ENCODE results near the gene SLC17A7.
"Not testable (repeated sequence)": the region's sequence is repeated elsewhere in the genome, so short reads cannot be mapped to it uniquely, and the experiment has no call there.

SLC17A7 gene

DNA sequence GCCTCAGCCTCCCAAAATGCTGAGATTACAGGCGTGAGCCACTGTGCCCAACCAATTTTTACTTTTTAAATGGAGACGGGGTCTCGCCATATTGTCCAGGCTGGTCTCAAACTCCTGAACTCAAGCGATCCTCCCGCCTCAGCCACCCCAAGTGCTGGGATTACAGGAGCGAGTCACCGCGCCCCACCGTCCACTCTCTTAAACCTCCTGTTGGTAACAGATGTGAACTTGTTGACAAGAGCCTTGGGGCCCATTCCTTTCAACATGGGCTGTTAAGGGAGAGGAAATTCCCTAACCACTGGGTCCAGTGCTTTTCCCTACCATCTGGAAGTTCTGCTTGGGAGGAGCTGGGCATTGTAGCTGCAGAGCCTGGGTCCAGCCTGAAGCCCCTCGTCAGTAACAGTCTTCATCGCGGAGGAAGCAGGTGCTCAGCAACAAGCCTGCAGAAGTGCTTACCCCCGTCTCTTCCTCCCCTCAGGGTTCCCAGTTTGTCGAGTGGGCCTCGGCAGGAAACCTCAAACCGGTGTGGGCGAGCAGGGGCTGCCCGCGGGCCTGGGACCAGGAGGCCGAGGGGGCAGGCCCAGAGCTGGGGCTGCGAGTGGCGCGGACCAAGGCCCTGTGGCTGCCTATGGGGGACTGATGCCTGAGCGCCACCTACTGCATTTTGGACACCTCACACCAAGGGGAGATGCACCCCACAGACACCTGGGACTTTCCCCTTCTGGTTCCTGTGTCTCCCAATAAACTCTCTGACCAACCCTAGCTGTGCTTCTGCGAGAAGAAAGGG lies 28.7 kb upstream of the SLC17A7 start:
- DNase-seq, result peak; percentile 92

- peak; percentile 94 for DNase-seq
Measured at GRCh38 chr19:49468746-49469447, 27.6 kb upstream of the SLC17A7 start.

- DNase-seq, result no peak
Measured at GRCh38 chr19:49468199-49468598, 26.9 kb upstream of the SLC17A7 start.

DNA sequence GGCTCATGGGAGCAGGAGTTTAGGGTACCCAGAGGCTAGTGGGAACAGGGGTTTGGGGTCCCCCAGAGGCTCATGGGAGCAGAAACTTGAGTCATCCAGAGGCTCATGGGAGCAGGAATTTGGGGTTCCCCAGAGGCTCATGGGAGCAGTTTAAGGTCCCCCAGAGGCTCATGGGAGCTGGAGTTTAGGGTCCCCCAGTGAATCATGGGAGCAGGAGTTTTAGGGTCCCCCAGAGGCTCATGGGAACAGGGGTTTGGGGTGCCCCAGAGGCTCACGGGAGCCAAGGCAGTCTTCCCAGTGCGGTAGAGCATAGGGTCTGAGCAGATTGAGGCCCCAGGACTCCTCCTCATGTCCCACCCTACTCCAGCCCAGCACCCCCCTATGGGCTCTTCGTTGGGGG lies 24.0 kb upstream of the SLC17A7 start:
- no peak for DNase-seq

- no peak for DNase-seq
Measured at GRCh38 chr19:49463960-49464740, 22.8 kb upstream of the SLC17A7 start.

DNA sequence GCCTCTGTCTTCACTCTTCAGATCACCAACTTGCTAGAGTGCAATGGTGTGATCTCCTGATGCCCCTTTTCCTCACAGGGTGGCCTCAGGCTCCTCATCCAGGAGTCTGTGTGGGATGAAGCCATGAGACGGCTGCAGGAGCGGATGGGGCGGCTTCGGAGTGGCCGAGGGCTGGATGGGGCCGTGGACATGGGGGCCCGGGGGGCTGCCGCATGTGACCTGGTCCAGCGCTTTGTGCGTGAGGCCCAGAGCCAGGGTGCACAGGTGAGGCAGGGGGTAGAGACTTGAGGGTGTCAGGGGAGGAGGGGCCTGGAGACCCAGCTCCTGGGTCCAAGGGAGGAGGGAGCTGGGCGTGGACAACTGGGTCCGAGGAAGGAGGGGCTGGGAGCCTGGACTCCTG lies 21.2 kb upstream of the SLC17A7 start:
- no peak for DNase-seq

DNA sequence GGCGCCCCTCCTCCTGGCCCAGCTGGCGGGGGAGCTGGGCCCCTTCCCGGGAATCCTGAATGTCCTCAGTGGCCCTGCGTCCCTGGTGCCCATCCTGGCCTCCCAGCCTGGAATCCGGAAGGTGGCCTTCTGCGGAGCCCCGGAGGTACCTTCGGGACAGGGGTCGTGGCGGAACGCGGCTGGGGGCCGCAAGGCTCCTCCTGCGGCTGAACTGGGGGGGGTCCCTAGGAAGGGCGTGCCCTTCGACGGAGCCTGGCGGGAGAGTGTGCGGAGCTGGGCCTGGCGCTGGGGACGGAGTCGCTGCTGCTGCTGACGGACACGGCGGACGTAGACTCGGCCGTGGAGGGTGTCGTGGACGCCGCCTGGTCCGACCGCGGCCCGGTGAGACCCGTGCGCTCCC lies 20.3 kb upstream of the SLC17A7 start:
- no peak for DNase-seq

DNA sequence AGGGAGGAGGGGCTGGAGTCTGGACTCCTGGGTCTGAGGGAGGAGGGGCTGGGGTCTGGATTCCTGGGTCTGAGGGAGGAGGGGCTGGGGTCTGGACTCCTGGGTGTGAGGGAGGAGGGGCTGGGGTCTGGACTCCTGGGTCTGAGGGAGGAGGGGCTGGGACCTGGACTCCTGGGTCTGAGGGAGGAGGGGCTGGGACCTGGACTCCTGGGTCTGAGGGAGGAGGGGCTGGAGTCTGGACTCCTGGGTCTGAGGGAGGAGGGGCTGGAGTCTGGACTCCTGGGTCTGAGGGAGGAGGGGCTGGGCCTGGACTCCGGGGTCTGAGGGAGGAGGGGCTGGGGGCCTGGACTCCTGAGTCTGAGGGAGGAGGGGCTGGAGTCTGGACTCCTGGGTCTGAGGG lies 19.8 kb upstream of the SLC17A7 start:
- DNase-seq, result not testable (repeated sequence)

- no peak for DNase-seq
Measured at GRCh38 chr19:49459388-49459787, 18.1 kb upstream of the SLC17A7 start.

- no peak for DNase-seq
Measured at GRCh38 chr19:49458567-49458903, 17.2 kb upstream of the SLC17A7 start.

DNA sequence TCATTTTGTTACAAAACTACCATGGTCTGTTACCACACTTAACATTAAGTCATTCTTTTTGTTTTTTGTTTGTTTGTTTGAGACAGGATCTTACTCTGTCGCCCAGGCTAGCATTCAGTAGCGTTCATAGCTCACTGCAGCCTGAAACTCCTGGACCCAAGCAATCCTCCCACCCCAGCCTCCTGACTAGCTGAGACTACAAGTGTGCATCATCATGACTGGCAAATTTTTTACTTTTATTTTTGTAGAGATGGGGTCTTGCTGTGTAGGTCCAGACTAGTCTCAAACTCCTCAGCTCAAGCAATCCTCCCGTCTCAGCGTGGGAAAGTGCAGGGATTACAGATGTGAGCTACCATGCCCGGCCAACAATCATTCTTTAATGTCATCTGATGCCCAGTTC lies 15.0 kb upstream of the SLC17A7 start:
- no peak for DNase-seq

GRCh38 chr19:49455773-49456172 lies 14.4 kb upstream of the SLC17A7 start:
- no peak for DNase-seq

GRCh38 chr19:49453757-49454240 lies 12.5 kb upstream of the SLC17A7 start:
- no peak for DNase-seq

GRCh38 chr19:49453013-49453756 lies 11.9 kb upstream of the SLC17A7 start, which contains the start of gene ALDH16A1:
Gene ALDH16A1, plus strand, starts transcription at chr19:49453225. Its CDS starts 107 bp downstream, at chr19:49453332.
- DNase-seq, result peak; percentile 98

GRCh38 chr19:49451430-49452181 lies 10.3 kb upstream of the SLC17A7 start, which contains the start of gene PIH1D1:
Gene PIH1D1, minus strand, starts transcription at chr19:49451814. Its CDS starts 240 bp downstream, at chr19:49451574.
- DNase-seq, result peak; percentile 99

- DNase-seq, result no peak
Measured at GRCh38 chr19:49450405-49450804, 9.1 kb upstream of the SLC17A7 start.

- no peak for DNase-seq
Measured at GRCh38 chr19:49448432-49448786, 7.1 kb upstream of the SLC17A7 start.

- peak; percentile 45 for DNase-seq
Measured at GRCh38 chr19:49447485-49448431, 6.4 kb upstream of the SLC17A7 start.

DNA sequence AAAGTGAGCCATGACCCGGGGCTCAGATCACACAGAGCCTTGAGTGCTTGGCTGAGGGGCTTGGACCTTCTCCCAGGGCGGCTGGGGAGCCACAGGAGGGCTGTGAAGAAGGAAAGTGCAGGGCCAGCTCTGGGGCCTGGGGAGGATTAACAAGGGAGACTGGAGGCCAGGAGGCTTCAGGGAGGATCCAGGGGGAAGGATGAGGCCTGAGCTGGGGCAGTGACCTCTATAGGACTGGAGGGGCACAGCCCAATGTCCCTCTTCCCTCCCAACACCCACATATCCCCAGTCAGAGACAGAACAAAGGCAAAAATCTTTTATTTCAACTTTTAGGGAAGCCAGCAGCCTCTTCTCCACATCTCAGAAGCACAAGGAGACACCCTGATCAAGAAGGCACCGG lies 4.7 kb upstream of the SLC17A7 start:
- no peak for DNase-seq

- DNase-seq, result not testable (repeated sequence)
Measured at GRCh38 chr19:49444100-49444700, 2.9 kb upstream of the SLC17A7 start.

All from activated CD4-positive, alpha-beta T cell treated with anti-CD3 and anti-CD28 coated beads, Interleukin-2, amount 50 U/mL, for 16 hours (primary cell).